K562 (cell line): ENCODE data around the gene SDE2. TPM values are rescaled to one million over a fixed set of nuclear protein-coding genes. Genes with fewer than 3 reads are reported as not detected.

ENCODE experiments used
- ARID1B ChIP-seq: fragments of 450-650 bp; IDR thresholded peaks from 2 replicates; pipeline ENCODE4 v1.6.1; 2016; ENCODE audit warnings: antibody characterized with exemption, mild to moderate bottlenecking, inconsistent platforms
- CTBP1 ChIP-seq: fragments of 450-650 bp; IDR thresholded peaks from 2 replicates; pipeline ENCODE4 v1.6.1; 2016; ENCODE audit warnings: borderline replicate concordance
- HEY1 ChIP-seq: fragments of 250-450 bp; sonication (Bioruptor Pico); IDR thresholded peaks from 2 replicates; pipeline ENCODE4 v1.5.0; 2020; ENCODE audit warnings: mild to moderate bottlenecking, moderate library complexity, borderline replicate concordance
- NCOA1 ChIP-seq: fragments of 450-650 bp; IDR thresholded peaks from 2 replicates; pipeline ENCODE4 v1.6.1; 2016; ENCODE audit warnings: low read depth
- ZNF316 ChIP-seq: fragments of 450-650 bp; IDR thresholded peaks from 2 replicates; pipeline ENCODE4 v1.6.1; 2016
- polyA plus RNA-seq, 8 experiments: library from polyadenylated mRNA; depleted of rRNA in 4 of 8; stranded (reverse) in 5 of 8; unstranded in 3 of 8; fragments of >200 nt; fragmentation: Nextera tagmentation in 2 of 8; fragmentation: Illumina TruSeq in 1 of 8; extraction: Ambion mirVana in 2 of 8; extraction: Trizol in 1 of 8; gene quantifications; 2 replicates each; pipeline versions ENCODE4 v1.2.1 to v1.2.3, GENCODE V29; 2011 to 2014; ENCODE audit warnings: inconsistent platforms in 1 of 8, missing spikeins in 1 of 8
- total RNA-seq, 7 experiments: library from RNA; depleted of rRNA in 6 of 7; stranded (reverse); fragments of >200 nt in 6 of 7; fragmentation: Illumina TruSeq in 2 of 7; extraction: Trizol in 2 of 7; gene quantifications; 2 replicates each; pipeline versions ENCODE4 v1.2.1 to v1.2.3, GENCODE V29; 2011 to 2021; ENCODE audit warnings: low replicate concordance in 1 of 7
- TF ChIP-seq, protein P1 (sequence below): fragments of 250-450 bp; sonication (Bioruptor Pico); IDR thresholded peaks from 2 replicates; pipeline ENCODE4 v1.4.0; 2020
- TF ChIP-seq, protein P2 (sequence below): fragments of 250-450 bp; sonication (Bioruptor Pico); IDR thresholded peaks from 2 replicates; pipeline ENCODE4 v1.4.0; 2020; ENCODE audit warnings: mild to moderate bottlenecking

The SDE2 gene
- total and polyA plus RNA-seq, 9 of the 15 experiments (the other 6 are each of a cell fraction or from before 2014, with no cell fraction given), result 14.3 to 62.3 (median 46.0) TPM

DNA sequence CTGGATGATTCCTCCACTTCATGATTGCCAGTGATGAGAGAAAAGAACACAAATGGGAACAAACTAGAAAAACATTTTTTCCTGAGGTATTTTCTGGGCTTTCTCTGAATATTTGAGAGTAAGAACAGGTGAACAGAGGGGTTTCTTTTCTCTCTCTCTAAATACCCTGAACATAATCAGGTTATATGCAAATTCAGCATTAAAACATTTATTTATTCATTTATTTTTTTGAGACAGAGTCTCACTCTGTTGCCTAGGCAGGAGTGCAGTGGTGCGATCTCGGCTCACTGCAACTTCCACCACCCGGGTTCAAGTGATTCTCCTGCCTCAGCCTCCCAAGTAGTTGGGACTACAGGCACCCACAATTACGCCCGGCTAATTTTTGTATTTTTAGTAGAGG, 52.3 kb downstream of the SDE2 start (continued):
- TF ChIP-seq, protein P1, sequence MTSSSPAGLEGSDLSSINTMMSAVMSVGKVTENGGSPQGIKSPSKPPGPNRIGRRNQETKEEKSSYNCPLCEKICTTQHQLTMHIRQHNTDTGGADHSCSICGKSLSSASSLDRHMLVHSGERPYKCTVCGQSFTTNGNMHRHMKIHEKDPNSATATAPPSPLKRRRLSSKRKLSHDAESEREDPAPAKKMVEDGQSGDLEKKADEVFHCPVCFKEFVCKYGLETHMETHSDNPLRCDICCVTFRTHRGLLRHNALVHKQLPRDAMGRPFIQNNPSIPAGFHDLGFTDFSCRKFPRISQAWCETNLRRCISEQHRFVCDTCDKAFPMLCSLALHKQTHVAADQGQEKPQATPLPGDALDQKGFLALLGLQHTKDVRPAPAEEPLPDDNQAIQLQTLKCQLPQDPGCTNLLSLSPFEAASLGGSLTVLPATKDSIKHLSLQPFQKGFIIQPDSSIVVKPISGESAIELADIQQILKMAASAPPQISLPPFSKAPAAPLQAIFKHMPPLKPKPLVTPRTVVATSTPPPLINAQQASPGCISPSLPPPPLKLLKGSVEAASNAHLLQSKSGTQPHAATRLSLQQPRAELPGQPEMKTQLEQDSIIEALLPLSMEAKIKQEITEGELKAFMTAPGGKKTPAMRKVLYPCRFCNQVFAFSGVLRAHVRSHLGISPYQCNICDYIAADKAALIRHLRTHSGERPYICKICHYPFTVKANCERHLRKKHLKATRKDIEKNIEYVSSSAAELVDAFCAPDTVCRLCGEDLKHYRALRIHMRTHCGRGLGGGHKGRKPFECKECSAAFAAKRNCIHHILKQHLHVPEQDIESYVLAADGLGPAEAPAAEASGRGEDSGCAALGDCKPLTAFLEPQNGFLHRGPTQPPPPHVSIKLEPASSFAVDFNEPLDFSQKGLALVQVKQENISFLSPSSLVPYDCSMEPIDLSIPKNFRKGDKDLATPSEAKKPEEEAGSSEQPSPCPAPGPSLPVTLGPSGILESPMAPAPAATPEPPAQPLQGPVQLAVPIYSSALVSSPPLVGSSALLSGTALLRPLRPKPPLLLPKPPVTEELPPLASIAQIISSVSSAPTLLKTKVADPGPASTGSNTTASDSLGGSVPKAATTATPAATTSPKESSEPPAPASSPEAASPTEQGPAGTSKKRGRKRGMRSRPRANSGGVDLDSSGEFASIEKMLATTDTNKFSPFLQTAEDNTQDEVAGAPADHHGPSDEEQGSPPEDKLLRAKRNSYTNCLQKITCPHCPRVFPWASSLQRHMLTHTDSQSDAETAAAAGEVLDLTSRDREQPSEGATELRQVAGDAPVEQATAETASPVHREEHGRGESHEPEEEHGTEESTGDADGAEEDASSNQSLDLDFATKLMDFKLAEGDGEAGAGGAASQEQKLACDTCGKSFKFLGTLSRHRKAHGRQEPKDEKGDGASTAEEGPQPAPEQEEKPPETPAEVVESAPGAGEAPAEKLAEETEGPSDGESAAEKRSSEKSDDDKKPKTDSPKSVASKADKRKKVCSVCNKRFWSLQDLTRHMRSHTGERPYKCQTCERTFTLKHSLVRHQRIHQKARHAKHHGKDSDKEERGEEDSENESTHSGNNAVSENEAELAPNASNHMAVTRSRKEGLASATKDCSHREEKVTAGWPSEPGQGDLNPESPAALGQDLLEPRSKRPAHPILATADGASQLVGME (CRISPR knock-in tag), result no peak
- TF ChIP-seq ZNF316, result peak; percentile 79
- TF ChIP-seq HEY1 (CRISPR knock-in tag), result no peak
- TF ChIP-seq, protein P2, sequence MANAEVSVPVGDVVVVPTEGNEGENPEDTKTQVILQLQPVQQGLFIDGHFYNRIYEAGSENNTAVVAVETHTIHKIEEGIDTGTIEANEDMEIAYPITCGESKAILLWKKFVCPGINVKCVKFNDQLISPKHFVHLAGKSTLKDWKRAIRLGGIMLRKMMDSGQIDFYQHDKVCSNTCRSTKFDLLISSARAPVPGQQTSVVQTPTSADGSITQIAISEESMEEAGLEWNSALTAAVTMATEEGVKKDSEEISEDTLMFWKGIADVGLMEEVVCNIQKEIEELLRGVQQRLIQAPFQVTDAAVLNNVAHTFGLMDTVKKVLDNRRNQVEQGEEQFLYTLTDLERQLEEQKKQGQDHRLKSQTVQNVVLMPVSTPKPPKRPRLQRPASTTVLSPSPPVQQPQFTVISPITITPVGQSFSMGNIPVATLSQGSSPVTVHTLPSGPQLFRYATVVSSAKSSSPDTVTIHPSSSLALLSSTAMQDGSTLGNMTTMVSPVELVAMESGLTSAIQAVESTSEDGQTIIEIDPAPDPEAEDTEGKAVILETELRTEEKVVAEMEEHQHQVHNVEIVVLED (CRISPR knock-in tag), result no peak
- no peak for TF ChIP-seq ARID1B
- TF ChIP-seq NCOA1, result no peak
- no peak for TF ChIP-seq CTBP1
